Kidney (tissue), 22 donors: ENCODE results near the gene RTEL1. TPM values are rescaled to one million over a fixed set of nuclear protein-coding genes. Genes with fewer than 3 reads are reported as not detected.

Source experiments
- DNase-seq, 5 donors: peaks; one replicate each; pipeline ENCODE4 v3.0.0-alpha.2; 2013 to 2020
- FAIRE-seq: peaks from 2 replicates; lab custom pipeline; 2012; peaks lifted over from hg19 to GRCh38; lab: Jason Lieb, UNC
- H3K27ac ChIP-seq, 2 donors: one replicate each; pipeline ENCODE4 v1.7.0; 2013; ENCODE audit warnings: low read depth in 2 of 2, low read length in 2 of 2, inconsistent platforms in 1 of 2
- H3K27me3 ChIP-seq: one replicate; pipeline ENCODE4 v1.7.1; 2013; ENCODE audit warnings: low read length, inconsistent platforms; ENCODE audit not compliant: control insufficient read depth, insufficient read depth
- H3K36me3 ChIP-seq, 3 donors: one replicate each; pipeline versions ENCODE4 v1.7.0 to v1.7.1; 2013; ENCODE audit warnings: low read length in 3 of 3, control low read depth in 1 of 3, inconsistent platforms in 1 of 3; ENCODE audit not compliant: insufficient read depth in 3 of 3, control insufficient read depth in 2 of 3
- H3K4me1 ChIP-seq, 3 donors: one replicate each; pipeline versions ENCODE4 v1.7.0 to v1.7.1; 2013; ENCODE audit warnings: low read length in 3 of 3, inconsistent platforms in 1 of 3, low read depth in 1 of 3; ENCODE audit not compliant: control insufficient read depth in 2 of 3, insufficient read depth in 2 of 3
- H3K4me3 ChIP-seq, 3 donors: one replicate each; pipeline versions ENCODE4 v1.7.0 to v1.8.1; 2013; ENCODE audit warnings: low read length in 3 of 3, control low read depth in 1 of 3, inconsistent platforms in 1 of 3
- H3K9ac ChIP-seq, 3 donors: one replicate each; pipeline versions ENCODE4 v1.7.0 to v1.7.1; 2013; ENCODE audit warnings: low read length in 3 of 3, control low read depth in 1 of 3, inconsistent platforms in 1 of 3
- H3K9me3 ChIP-seq, 3 donors: one replicate each; pipeline versions ENCODE4 v1.7.0 to v1.7.1; 2013; ENCODE audit warnings: low read length in 3 of 3, control low read depth in 1 of 3, inconsistent platforms in 1 of 3; ENCODE audit not compliant: control insufficient read depth in 2 of 3, insufficient read depth in 1 of 3
- intact Hi-C: fragments of 100-400 bp; cut with DNase I; formaldehyde crosslinking; loops from one replicate; pipeline ENCODE4 v1.11.1; 2022
- long read RNA-seq, 10 donors: library from polyadenylated mRNA in 1 of 10; unstranded in 1 of 10; transcript quantifications; one replicate each; pipeline ENCODE4 v2.0.0 and lab custom pipeline, GENCODE V29; 2021 to 2026
- polyA plus RNA-seq: library from polyadenylated mRNA; stranded (reverse); fragments of 350-450 nt; fragmentation: Illumina TruSeq; extraction: RNeasy Lipid Tissue Mini Kit (QIAGEN cat#74804); gene quantifications from one replicate; pipeline ENCODE4 v1.2.3, GENCODE V29; 2014; ENCODE audit warnings: low read depth, low replicate concordance; ENCODE audit not compliant: insufficient read depth
- total RNA-seq: library from RNA; stranded (reverse); fragmentation: NEBNext Ultra II Directional; extraction: Animal tissue kit (Norgen Biotek cat#: 25700); gene quantifications from one replicate; pipeline ENCODE4 v1.2.1, GENCODE V29; 2021
- TF ChIP-seq, protein P1 (sequence below): IDR thresholded peaks from 3 replicates; pipeline ENCODE4 v1.5.1; 2012; ENCODE audit warnings: mild to moderate bottlenecking, moderate library complexity, borderline replicate concordance; ENCODE audit not compliant: insufficient read depth; ENCODE audit errors: extremely low read depth
- donor health status: control.
- donor health status: control.
- donor health status: control.
- donor health status: control.
- donor health status: control.
- donor health status: DM: yes; HTN: yes; CAD: no.
- donor health status: Normal renal cell carcinoma (clear cell type).

The RTEL1 gene, protein sequence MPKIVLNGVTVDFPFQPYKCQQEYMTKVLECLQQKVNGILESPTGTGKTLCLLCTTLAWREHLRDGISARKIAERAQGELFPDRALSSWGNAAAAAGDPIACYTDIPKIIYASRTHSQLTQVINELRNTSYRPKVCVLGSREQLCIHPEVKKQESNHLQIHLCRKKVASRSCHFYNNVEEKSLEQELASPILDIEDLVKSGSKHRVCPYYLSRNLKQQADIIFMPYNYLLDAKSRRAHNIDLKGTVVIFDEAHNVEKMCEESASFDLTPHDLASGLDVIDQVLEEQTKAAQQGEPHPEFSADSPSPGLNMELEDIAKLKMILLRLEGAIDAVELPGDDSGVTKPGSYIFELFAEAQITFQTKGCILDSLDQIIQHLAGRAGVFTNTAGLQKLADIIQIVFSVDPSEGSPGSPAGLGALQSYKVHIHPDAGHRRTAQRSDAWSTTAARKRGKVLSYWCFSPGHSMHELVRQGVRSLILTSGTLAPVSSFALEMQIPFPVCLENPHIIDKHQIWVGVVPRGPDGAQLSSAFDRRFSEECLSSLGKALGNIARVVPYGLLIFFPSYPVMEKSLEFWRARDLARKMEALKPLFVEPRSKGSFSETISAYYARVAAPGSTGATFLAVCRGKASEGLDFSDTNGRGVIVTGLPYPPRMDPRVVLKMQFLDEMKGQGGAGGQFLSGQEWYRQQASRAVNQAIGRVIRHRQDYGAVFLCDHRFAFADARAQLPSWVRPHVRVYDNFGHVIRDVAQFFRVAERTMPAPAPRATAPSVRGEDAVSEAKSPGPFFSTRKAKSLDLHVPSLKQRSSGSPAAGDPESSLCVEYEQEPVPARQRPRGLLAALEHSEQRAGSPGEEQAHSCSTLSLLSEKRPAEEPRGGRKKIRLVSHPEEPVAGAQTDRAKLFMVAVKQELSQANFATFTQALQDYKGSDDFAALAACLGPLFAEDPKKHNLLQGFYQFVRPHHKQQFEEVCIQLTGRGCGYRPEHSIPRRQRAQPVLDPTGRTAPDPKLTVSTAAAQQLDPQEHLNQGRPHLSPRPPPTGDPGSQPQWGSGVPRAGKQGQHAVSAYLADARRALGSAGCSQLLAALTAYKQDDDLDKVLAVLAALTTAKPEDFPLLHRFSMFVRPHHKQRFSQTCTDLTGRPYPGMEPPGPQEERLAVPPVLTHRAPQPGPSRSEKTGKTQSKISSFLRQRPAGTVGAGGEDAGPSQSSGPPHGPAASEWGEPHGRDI (N-terminal part only)
- total RNA-seq (37.7 TPM), polyA plus RNA-seq (5.3 TPM)
- long read RNA-seq, donor 1, result 0 reads
- long read RNA-seq, donor 2, result 0 reads
- long read RNA-seq, donor 3, result 0 reads
- long read RNA-seq, donor 4, full-length matches to known transcripts, result 1 of 1 reads
- long read RNA-seq, donor 4, partial matches to known transcripts, result 0 of 1 reads
- long read RNA-seq, donor 4, other reads (novel, unspliced or antisense), result 0 of 1 reads
- long read RNA-seq, donor 5, result 0 reads
- long read RNA-seq, donor 6, result 0 reads
- long read RNA-seq, donor 7, partial matches to known transcripts, result 7 of 8 reads
- long read RNA-seq, donor 7, other reads (novel, unspliced or antisense), result 1 of 8 reads
- long read RNA-seq, donor 8, result 0 reads
- long read RNA-seq, donor 9, result 0 reads
- long read RNA-seq, donor 10, result 0 reads

- H3K36me3 ChIP-seq, result peaks cover 0 to 8% (median 4%) of the 10 kb centered on the region in 3 donors
- H3K4me1 ChIP-seq, result peaks cover 0 to 21% (median 5%) of the 10 kb centered on the region in 3 donors
- H3K9me3 ChIP-seq, result no peaks in the 10 kb centered on the region
- H3K27me3 ChIP-seq, result no peaks in the 10 kb centered on the region
- TF ChIP-seq, protein P1, sequence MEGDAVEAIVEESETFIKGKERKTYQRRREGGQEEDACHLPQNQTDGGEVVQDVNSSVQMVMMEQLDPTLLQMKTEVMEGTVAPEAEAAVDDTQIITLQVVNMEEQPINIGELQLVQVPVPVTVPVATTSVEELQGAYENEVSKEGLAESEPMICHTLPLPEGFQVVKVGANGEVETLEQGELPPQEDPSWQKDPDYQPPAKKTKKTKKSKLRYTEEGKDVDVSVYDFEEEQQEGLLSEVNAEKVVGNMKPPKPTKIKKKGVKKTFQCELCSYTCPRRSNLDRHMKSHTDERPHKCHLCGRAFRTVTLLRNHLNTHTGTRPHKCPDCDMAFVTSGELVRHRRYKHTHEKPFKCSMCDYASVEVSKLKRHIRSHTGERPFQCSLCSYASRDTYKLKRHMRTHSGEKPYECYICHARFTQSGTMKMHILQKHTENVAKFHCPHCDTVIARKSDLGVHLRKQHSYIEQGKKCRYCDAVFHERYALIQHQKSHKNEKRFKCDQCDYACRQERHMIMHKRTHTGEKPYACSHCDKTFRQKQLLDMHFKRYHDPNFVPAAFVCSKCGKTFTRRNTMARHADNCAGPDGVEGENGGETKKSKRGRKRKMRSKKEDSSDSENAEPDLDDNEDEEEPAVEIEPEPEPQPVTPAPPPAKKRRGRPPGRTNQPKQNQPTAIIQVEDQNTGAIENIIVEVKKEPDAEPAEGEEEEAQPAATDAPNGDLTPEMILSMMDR, result no peak
- peak within 1 kb of the TSS; percentile 79 to 94 (median 91) for H3K4me3 ChIP-seq
- peak; percentile 93 to 97 (median 96) for DNase-seq
- H3K27ac ChIP-seq, result peak within 1 kb of the TSS; percentile 81 to 83
- H3K9ac ChIP-seq, result peak within 1 kb of the TSS; percentile 76 to 89 (median 83)
- intact Hi-C loops, result no loop called here
- no peak for FAIRE-seq
Measured at GRCh38 chr20:63657937-63658748, at the start of gene RTEL1. Gene RTEL1 (plus strand): TSS chr20:63658312. CDS start chr20:63659403, 1,091 bp downstream.

DNA sequence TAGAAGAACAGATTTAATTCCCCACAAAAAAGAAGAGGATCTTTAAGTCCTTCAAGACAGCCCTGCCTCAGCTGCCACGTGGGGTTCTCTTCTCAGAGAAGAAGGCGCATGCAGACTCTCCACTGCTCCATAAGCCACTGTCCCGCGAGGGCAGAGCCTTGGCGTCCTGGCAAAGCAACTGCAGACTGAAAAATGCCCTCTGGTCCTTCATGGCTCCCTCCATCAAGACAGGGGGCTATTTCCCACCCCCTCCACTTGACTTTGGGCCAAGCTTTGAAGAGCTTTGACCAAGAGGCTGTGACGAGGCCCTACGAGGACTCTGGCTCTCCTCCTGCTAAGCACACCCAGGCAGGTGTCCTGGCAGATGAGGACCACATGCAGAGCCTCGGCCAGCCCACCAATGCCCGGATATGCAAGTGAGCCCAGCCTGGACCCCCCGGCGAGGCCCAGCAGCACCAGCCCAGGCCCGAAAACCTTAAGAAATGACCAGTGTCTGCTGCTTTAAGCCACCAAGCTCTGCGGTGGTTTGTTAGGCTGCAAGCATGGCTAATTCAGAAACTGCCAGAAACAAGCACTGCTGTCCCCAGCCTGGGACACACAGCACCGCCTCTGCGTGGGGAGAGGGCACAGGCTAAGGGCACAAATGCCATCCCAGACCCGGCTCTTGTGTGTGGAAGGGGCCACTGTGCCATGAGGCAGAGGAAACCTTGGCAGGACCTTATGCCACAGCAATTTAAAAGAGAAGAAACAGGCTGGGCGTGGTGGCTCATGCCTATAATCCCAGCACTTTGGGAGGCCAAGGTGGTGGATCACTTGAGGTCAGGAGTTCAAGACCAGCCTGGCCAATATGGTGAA is 47.3 kb upstream of the RTEL1 start:
- peaks cover 0 to 3% (median 0%) of the 10 kb centered on the region in 3 donors for H3K36me3 ChIP-seq
- no peaks in the 10 kb centered on the region for H3K27me3 ChIP-seq
- no peak overlapping the region for H3K4me3 ChIP-seq
- no peak overlapping the region for H3K9ac ChIP-seq
- TF ChIP-seq, protein P1, result no peak
- intact Hi-C loops, result no loop called here
- H3K27ac ChIP-seq, result no peak overlapping the region
- peak in 1 of 5 donors; percentile 68 for DNase-seq
- no peaks in the 10 kb centered on the region for H3K9me3 ChIP-seq
- FAIRE-seq, result no peak
- no peaks in the 10 kb centered on the region for H3K4me1 ChIP-seq
